ENCODE measurements around the gene CCDC188.

Gene CCDC188

GRCh38 chr22:20140521-20140964, 10.3 kb downstream of the CCDC188 start:
- no peak for DNase-seq (ENCODE audit: extremely low spot score)
- ChIA-PET CTCF (no interaction called here), POLR2A (no interaction called here)
- TF ChIP-seq CTCF (IDR thresholded peaks at IDR 0.05; ENCODE audit: control extremely low read depth, extremely low read depth, low read depth, missing control alignments), result no peak

- ChIA-PET POLR2A (no interaction called here), CTCF (no interaction called here)
Observed at GRCh38 chr22:20140107-20140445, 10.8 kb downstream of the CCDC188 start.

GRCh38 chr22:20139391-20140106, 11.3 kb downstream of the CCDC188 start:
- POLR2A ChIA-PET, result no interaction called here
- no peak for DNase-seq (ENCODE audit: extremely low spot score)
- CTCF ChIA-PET, result no interaction called here
- no peak for TF ChIP-seq CTCF (IDR thresholded peaks at IDR 0.05; ENCODE audit: control extremely low read depth, extremely low read depth, low read depth, missing control alignments)

More at GRCh38 chr22:20140107-20140445, 10.8 kb downstream of the CCDC188 start:
- TF ChIP-seq CTCF (IDR thresholded peaks at IDR 0.05; ENCODE audit: control extremely low read depth, extremely low read depth, low read depth, missing control alignments), result no peak
- DNase-seq (ENCODE audit: extremely low spot score), result no peak

GRCh38 chr22:20138868-20139267, 12.0 kb downstream of the CCDC188 start:
- ChIA-PET POLR2A (no interaction called here), CTCF (no interaction called here)
- DNase-seq (ENCODE audit: extremely low spot score), result no peak
- no peak for TF ChIP-seq CTCF (IDR thresholded peaks at IDR 0.05; ENCODE audit: control extremely low read depth, extremely low read depth, low read depth, missing control alignments)

- POLR2A ChIA-PET, result no interaction called here
- no peak for DNase-seq (ENCODE audit: extremely low spot score)
- no peak for TF ChIP-seq CTCF (IDR thresholded peaks at IDR 0.05; ENCODE audit: control extremely low read depth, extremely low read depth, low read depth, missing control alignments)
- CTCF ChIA-PET, result no interaction called here
Observed at GRCh38 chr22:20138417-20138738, 12.5 kb downstream of the CCDC188 start.

- TF ChIP-seq CTCF (IDR thresholded peaks at IDR 0.05; ENCODE audit: control extremely low read depth, extremely low read depth, low read depth, missing control alignments), result no peak
- POLR2A ChIA-PET, result no interaction called here
- CTCF ChIA-PET, result interaction anchor here (0.9 kb wide), 1 partner anchor 19 kb away, joined by 3 read pairs; no protein-coding TSS in a partner anchor
- DNase-seq (ENCODE audit: extremely low spot score), result no peak
Observed at GRCh38 chr22:20137671-20138416, 13.0 kb downstream of the CCDC188 start.
